GM19468 (cell line): ENCODE measurements around the gene CXCR6.

Experiments
- ATAC-seq: cut with Tn5 transposase; IDR thresholded peaks from one replicate; pipeline ENCODE4 v1.9.1; 2021; ENCODE audit warnings: mild to moderate bottlenecking, moderate library complexity, moderate number of reproducible peaks; ENCODE audit not compliant: unreplicated experiment; ENCODE audit errors: extremely low read depth

CXCR6 gene

GRCh38 chr3:45965653-45966052 is 22.4 kb downstream of the CXCR6 start:
- ATAC-seq, result no peak

GRCh38 chr3:45966371-45966791 is 23.1 kb downstream of the CXCR6 start:
- ATAC-seq, result no peak

- no peak for ATAC-seq
These were observed 23.8 kb downstream of the CXCR6 start for GRCh38 chr3:45966950-45967640.

GRCh38 chr3:45967724-45968123 is 24.5 kb downstream of the CXCR6 start:
- no peak for ATAC-seq

GRCh38 chr3:45968149-45968548 is 24.9 kb downstream of the CXCR6 start:
- no peak for ATAC-seq

- no peak for ATAC-seq
These were observed 25.4 kb downstream of the CXCR6 start for GRCh38 chr3:45968706-45969105.

GRCh38 chr3:45969116-45969515 is 25.9 kb downstream of the CXCR6 start:
- ATAC-seq, result no peak

- no peak for ATAC-seq
These were observed 26.7 kb downstream of the CXCR6 start for GRCh38 chr3:45969953-45970352.

- ATAC-seq, result no peak
These were observed 29.5 kb downstream of the CXCR6 start for GRCh38 chr3:45972534-45973402.

- no peak for ATAC-seq
These were observed 31.4 kb downstream of the CXCR6 start for GRCh38 chr3:45974686-45975085.

GRCh38 chr3:45975686-45976085 is 32.4 kb downstream of the CXCR6 start:
- ATAC-seq, result no peak

- no peak for ATAC-seq
These were observed 33.2 kb downstream of the CXCR6 start for GRCh38 chr3:45976191-45977091.

GRCh38 chr3:45978006-45978761 is 34.9 kb downstream of the CXCR6 start:
- ATAC-seq, result no peak

- no peak for ATAC-seq
These were observed 36.1 kb downstream of the CXCR6 start for GRCh38 chr3:45979378-45979777.

- ATAC-seq, result no peak
These were observed 37.1 kb downstream of the CXCR6 start for GRCh38 chr3:45980229-45980813.

- ATAC-seq, result no peak
These were observed 37.6 kb downstream of the CXCR6 start for GRCh38 chr3:45980819-45981218.

- ATAC-seq, result no peak
These were observed 38.2 kb downstream of the CXCR6 start for GRCh38 chr3:45981346-45982074.

GRCh38 chr3:45983770-45984169 is 40.5 kb downstream of the CXCR6 start:
- no peak for ATAC-seq
